HG02973 (cell line): Measurements from ENCODE around the gene SPINK14.
A peak's percentile ranks its signal among the peaks of the same experiment; 100 is the strongest.

Experiments used
- ATAC-seq: cut with Tn5 transposase; IDR thresholded peaks from one replicate; pipeline ENCODE4 v1.9.1; 2021; ENCODE audit warnings: moderate library complexity; ENCODE audit not compliant: unreplicated experiment

Gene SPINK14

GRCh38 chr5:148168246-148168645 lies at the start of gene SPINK14:
Gene SPINK14, plus strand, starts transcription at chr5:148168546. Its CDS starts 1,187 bp downstream, at chr5:148169733.
- no peak for ATAC-seq

- no peak for ATAC-seq
Observed at GRCh38 chr5:148120317-148120716, 48.0 kb upstream of the SPINK14 start.

GRCh38 chr5:148125641-148126040 lies 42.7 kb upstream of the SPINK14 start:
- no peak for ATAC-seq

GRCh38 chr5:148135091-148136048 lies 33.0 kb upstream of the SPINK14 start:
- ATAC-seq, result no peak

- no peak for ATAC-seq
Observed at GRCh38 chr5:148140846-148141245, 27.5 kb upstream of the SPINK14 start.

GRCh38 chr5:148141645-148142044 lies 26.7 kb upstream of the SPINK14 start:
- no peak for ATAC-seq

- ATAC-seq, result no peak
Observed at GRCh38 chr5:148145916-148146315, 22.4 kb upstream of the SPINK14 start.

GRCh38 chr5:148146487-148146886 lies 21.9 kb upstream of the SPINK14 start:
- no peak for ATAC-seq

- ATAC-seq, result no peak
Observed at GRCh38 chr5:148147415-148147814, 20.9 kb upstream of the SPINK14 start.

GRCh38 chr5:148151872-148152271 lies 16.5 kb upstream of the SPINK14 start:
- ATAC-seq, result no peak

GRCh38 chr5:148152781-148153180 lies 15.6 kb upstream of the SPINK14 start:
- no peak for ATAC-seq

- ATAC-seq, result no peak
Observed at GRCh38 chr5:148156609-148157008, 11.7 kb upstream of the SPINK14 start.

GRCh38 chr5:148162038-148162437 lies 6.3 kb upstream of the SPINK14 start:
- no peak for ATAC-seq

- ATAC-seq, result no peak
Observed at GRCh38 chr5:148163345-148163744, 5.0 kb upstream of the SPINK14 start.

- no peak for ATAC-seq
Observed at GRCh38 chr5:148166550-148167283, 1.6 kb upstream of the SPINK14 start.

GRCh38 chr5:148172377-148172776 lies 4.0 kb downstream of the SPINK14 start:
- no peak for ATAC-seq

GRCh38 chr5:148176480-148176879 lies 8.1 kb downstream of the SPINK14 start:
- no peak for ATAC-seq

- ATAC-seq, result no peak
Observed at GRCh38 chr5:148177207-148177606, 8.9 kb downstream of the SPINK14 start.

GRCh38 chr5:148179234-148179824 lies 11.0 kb downstream of the SPINK14 start:
- peak; percentile 90 for ATAC-seq

- peak; percentile 90 for ATAC-seq
Observed at GRCh38 chr5:148186248-148187003, 18.1 kb downstream of the SPINK14 start.

GRCh38 chr5:148191010-148191409 lies 22.7 kb downstream of the SPINK14 start:
- ATAC-seq, result no peak
